Measurements from ENCODE around the gene CD82. TPM values are rescaled to one million over a fixed set of nuclear protein-coding genes. Genes with fewer than 3 reads are reported as not detected.

CD82 gene
- total and polyA plus RNA-seq, 2 of the 8 experiments (the other 6 are each of a cell fraction or from before 2014, with no cell fraction given), result 7.9 to 10.3 TPM

DNA sequence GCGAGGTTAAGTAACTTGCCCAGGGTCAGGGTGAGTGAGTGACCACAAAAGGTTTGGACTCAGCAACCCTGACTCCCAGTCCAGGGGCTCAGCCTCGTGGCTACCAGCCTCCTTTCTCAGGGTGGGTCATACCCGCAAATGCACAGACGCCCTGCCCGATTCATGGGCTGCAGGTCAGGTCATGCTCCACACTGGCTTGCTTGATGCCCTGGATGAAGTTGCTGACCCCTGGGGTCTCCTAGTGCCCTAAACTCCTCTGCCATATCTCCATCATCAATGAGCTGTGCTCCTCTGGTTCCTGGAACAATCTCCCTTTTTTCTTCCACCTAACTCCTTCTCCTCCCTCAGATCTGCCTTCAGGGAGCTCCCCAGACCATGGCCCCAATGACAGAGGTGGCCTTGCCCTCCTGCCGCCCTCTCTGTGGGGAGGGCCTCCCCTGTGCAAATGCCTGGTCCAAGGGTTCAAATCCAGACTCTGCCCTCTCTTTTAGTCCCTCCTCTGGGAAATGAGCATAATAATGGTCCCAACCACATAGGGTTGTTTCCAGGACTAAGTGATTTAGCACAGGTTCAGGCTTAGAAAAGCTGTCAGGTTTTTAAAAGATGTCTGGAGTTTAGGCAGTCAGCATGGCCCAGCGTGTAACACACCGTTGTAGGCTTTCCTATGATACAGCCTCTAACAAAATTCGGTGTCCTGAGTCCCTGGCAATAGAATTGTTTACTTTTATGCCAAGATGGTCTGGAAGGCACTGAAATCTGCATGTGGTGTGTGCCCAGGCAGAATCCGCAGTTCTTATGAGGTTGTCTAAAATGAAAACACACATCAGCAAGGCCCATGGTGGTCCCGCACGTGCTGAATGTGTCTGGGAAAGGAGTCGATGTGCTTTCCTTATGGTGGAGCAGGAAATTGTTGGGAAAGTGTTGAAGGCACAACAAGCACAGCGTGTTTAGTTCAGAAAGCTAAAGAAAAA, 63.6 kb downstream of the CD82 start:
- Histone ChIP-seq H2BK20ac (ENCODE audit: low read length) (no peak overlapping the region), H3K9me3 (ENCODE audit: insufficient read depth in 2 of 2, low read depth in 1 of 2, low read length in 1 of 2) (no peaks in the 10 kb centered on the region), H2AFZ (ENCODE audit: low read length) (no peak overlapping the region; the same call in 1 of the 2 replicates), H3K27ac (ENCODE audit: low read depth, low read length) (no peak overlapping the region), H3K4me1 (replicated peaks in 1 of 4; ENCODE audit: control insufficient read depth in 3 of 4, insufficient read depth in 4 of 4, low read length in 3 of 4) (no peaks in the 10 kb centered on the region; a peak in 1 of 7 replicates), H4K5ac (ENCODE audit: insufficient read length, low read depth, low read length) (no peak overlapping the region), H3K27me3 (replicated peaks in 1 of 4; ENCODE audit: control insufficient read depth in 3 of 4, extremely low read depth in 1 of 4, insufficient read depth in 3 of 4, low read length in 3 of 4) (peaks cover 0 to 2% (median 1%) of the 10 kb centered on the region in 4 experiments; a peak in 1 of 7 replicates), H3K14ac (ENCODE audit: insufficient read length) (no peak overlapping the region), H2BK120ac (replicated peaks; ENCODE audit: low read depth, low read length) (no peak overlapping the region), H4K20me1 (replicated peaks in 1 of 2; ENCODE audit: control insufficient read depth in 1 of 2, insufficient read depth in 2 of 2, low read length in 2 of 2) (no peaks in the 10 kb centered on the region), H4K8ac (ENCODE audit: extremely low read depth, insufficient read depth, low read length) (no peak overlapping the region), H3K23me2 (ENCODE audit: low read depth, low read length) (no peaks in the 10 kb centered on the region), H3K79me1 (ENCODE audit: low read depth, low read length) (no peaks in the 10 kb centered on the region), H2BK5ac (ENCODE audit: low read depth, low read length) (no peak overlapping the region), H3K18ac (ENCODE audit: extremely low read depth, low read length) (peak overlapping the region; percentile 48; the same call in 1 of the 2 replicates), H3K4me3 (ENCODE audit: extremely low read depth in 1 of 4, insufficient read depth in 2 of 4, low read depth in 3 of 4, low read length in 4 of 4) (no peak overlapping the region), H3K36me3 (ENCODE audit: control insufficient read depth in 2 of 4, insufficient read depth in 4 of 4, low read length in 3 of 4) (no peaks in the 10 kb centered on the region), H2BK12ac (ENCODE audit: low read depth, low read length) (no peak overlapping the region), H2BK15ac (ENCODE audit: low read length) (no peak overlapping the region; the same call in 1 of the 2 replicates), H3K23ac (ENCODE audit: insufficient read length) (no peak overlapping the region), H4K91ac (replicated peaks; ENCODE audit: insufficient read length, low read length) (no peak overlapping the region), H3K4me2 (ENCODE audit: insufficient read depth in 1 of 2, low read depth in 2 of 2, low read length in 2 of 2) (no peak overlapping the region), H2AK5ac (ENCODE audit: low read depth, low read length) (no peak overlapping the region), H3K4ac (replicated peaks; ENCODE audit: insufficient read length, low read depth, low read length) (no peak overlapping the region), H3K79me2 (ENCODE audit: control insufficient read depth in 1 of 2, insufficient read depth in 2 of 2, low read length in 2 of 2) (no peaks in the 10 kb centered on the region), H3K9ac (replicated peaks in 1 of 4; ENCODE audit: extremely low read depth in 1 of 4, low read depth in 3 of 4, low read length in 3 of 4) (no peak overlapping the region), H3K56ac (replicated peaks; ENCODE audit: insufficient read length, low read depth, low read length) (no peak overlapping the region)
- TF ChIP-seq CBX8 (IDR thresholded peaks at IDR 0.05; ENCODE audit: borderline replicate concordance, low read depth, low read length), result no peak
- DNase-seq (ENCODE audit: low read depth in 1 of 2, low spot score in 2 of 2) (peak in 1 of 2 experiments; percentile 35), FAIRE-seq (no peak)
- ChIA-PET CTCF (ENCODE audit: partially characterized antibody) (interaction anchor here (0.6 to 5.3 kb wide), 12 partner anchors 12 to 293 kb away, joined by 3 to 24 read pairs (median 4); no protein-coding TSS in a partner anchor), POLR2A (ENCODE audit: partially characterized antibody) (no interaction called here)
- WGBS, 2 experiments (ENCODE audit: extremely low coverage in 1 of 2, insufficient coverage in 1 of 2, insufficient read length in 1 of 2, insufficient replicate concordance in 2 of 2, low coverage in 1 of 2, low lambda C conversion rate in 2 of 2, missing lambda C conversion rate in 1 of 2), result 91% methylated on average over 14 of the region's 14 CpGs; no CpG with 5 or more reads in 1 of the 2 experiments
